Measurements from ENCODE around the gene TLCD1.

Gene TLCD1

DNA sequence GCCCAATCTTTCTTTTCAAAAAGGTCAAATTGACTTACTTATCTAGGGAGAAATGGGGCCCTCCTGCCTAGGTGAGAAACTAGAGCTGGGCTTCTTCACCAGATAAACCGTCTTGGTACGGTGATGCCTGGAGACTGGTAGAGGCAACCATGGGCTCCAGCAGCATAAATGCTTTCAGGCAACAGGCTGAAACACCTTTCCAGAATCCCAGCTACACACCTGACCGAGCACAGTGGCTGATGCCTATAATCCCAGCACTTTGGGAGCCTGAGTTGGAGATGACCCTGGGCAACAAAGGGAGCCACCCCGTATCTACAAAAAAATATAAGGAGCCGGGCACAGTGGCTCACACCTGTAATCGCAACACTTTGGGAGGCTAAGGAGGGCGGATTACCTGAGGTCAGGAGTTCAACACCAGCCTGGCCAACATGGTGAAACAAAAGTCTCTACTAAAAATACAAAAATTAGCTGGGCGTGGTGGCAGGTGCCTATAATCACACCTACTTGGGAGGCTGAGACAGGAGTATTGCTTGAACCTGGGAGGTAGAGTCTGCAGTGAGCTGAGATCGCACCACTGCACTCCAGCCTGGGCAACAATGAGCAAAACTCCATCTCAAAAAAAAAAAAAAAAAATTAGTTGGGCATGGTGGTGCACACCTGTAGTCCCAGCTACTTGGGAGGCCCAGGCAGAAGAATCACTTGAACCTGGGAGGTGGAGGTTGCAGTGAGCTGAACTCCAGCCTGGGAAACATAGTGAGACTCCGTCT is 25.8 kb upstream of the TLCD1 start:
- H3K4me1 ChIP-seq (ENCODE audit: insufficient read depth, low read length), result peaks cover 12% of the 10 kb centered on the region
- no peaks in the 10 kb centered on the region for H3K27me3 ChIP-seq (ENCODE audit: insufficient read depth, low read length)
- H2AFZ ChIP-seq (ENCODE audit: low read depth, low read length), result no peak overlapping the region
- peaks cover 54% of the 10 kb centered on the region for H3K36me3 ChIP-seq (ENCODE audit: insufficient read depth, low read length)
- no peaks in the 10 kb centered on the region for H3K9me3 ChIP-seq (ENCODE audit: low read length)
- no peak overlapping the region for H3K4me3 ChIP-seq (ENCODE audit: low read length)

DNA sequence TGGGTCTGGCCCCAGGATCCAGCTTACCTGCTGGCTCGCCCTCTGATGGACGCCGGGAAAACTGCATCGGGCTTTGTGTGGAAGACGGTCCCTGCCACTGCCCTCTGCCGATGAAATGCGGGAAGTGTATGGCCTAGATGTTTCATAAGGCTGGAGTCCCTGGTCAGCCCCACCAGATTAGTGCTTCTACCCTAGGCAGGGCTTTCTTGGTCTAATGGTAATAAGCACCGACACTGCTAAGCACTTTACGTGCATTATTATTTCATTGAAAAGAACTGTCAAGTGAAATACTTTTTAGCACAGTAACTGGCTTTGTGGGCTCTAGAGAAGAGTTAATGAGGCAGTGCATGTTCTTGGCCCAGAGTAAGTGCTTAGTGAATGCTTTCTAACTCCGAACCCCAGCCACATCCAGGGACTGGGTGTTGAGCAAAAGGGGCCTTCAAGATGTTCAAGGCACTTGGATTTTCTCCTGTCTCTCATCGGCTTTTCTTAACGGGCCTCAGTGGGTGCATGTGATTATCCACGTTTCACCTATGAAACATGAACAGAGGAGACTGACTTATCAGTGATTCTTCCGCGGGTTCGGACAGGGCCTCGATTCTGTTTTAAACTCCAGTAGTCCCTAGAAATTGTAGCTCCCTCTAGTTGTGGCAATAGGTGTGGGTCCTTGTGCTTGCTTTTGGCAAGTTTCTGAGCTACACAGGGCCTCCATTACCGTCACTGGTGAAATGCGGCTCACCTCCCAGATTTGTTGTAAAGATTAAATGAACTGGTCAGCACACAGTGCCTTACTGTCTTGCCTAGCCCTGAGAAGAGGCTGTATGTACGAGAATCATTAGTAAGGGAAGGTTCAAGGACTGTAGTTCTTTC is 24.4 kb upstream of the TLCD1 start:
- Histone ChIP-seq H3K9me3 (ENCODE audit: low read length) (no peaks in the 10 kb centered on the region), H3K4me1 (ENCODE audit: insufficient read depth, low read length) (peaks cover 26% of the 10 kb centered on the region), H3K4me3 (ENCODE audit: low read length) (no peak overlapping the region), H2AFZ (ENCODE audit: low read depth, low read length) (no peak overlapping the region), H3K36me3 (ENCODE audit: insufficient read depth, low read length) (peaks cover 63% of the 10 kb centered on the region), H3K27me3 (ENCODE audit: insufficient read depth, low read length) (no peaks in the 10 kb centered on the region)

DNA sequence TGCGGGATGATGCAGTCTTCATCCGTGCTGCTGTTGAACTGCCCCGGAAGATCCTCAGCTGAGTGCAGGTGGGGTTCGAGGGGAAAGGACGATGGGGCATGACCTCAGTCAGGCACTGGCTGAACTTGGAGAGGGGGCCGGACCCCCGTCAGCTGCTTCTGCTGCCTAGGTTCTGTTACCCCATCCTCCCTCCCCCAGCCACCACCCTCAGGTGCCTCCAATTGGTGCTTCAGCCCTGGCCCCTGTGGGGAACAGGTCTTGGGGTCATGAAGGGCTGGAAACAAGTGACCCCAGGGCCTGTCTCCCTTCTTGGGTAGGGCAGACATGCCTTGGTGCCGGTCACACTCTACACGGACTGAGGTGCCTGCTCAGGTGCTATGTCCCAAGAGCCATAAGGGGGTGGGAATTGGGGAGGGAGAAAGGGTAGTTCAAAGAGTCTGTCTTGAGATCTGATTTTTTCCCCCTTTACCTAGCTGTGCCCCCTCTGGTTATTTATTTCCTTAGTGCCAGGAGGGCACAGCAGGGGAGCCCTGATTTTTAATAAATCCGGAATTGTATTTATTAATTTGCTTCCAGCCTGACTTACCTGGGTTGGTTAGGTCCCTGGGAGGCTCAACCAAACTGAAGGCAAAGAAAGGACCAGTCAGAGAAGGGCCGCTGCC is 23.6 kb upstream of the TLCD1 start:
- no peaks in the 10 kb centered on the region for H3K27me3 ChIP-seq (ENCODE audit: insufficient read depth, low read length)
- peaks cover 63% of the 10 kb centered on the region for H3K36me3 ChIP-seq (ENCODE audit: insufficient read depth, low read length)
- no peaks in the 10 kb centered on the region for H3K9me3 ChIP-seq (ENCODE audit: low read length)
- peaks cover 26% of the 10 kb centered on the region for H3K4me1 ChIP-seq (ENCODE audit: insufficient read depth, low read length)
- no peak overlapping the region for H2AFZ ChIP-seq (ENCODE audit: low read depth, low read length)
- no peak overlapping the region for H3K4me3 ChIP-seq (ENCODE audit: low read length)

DNA sequence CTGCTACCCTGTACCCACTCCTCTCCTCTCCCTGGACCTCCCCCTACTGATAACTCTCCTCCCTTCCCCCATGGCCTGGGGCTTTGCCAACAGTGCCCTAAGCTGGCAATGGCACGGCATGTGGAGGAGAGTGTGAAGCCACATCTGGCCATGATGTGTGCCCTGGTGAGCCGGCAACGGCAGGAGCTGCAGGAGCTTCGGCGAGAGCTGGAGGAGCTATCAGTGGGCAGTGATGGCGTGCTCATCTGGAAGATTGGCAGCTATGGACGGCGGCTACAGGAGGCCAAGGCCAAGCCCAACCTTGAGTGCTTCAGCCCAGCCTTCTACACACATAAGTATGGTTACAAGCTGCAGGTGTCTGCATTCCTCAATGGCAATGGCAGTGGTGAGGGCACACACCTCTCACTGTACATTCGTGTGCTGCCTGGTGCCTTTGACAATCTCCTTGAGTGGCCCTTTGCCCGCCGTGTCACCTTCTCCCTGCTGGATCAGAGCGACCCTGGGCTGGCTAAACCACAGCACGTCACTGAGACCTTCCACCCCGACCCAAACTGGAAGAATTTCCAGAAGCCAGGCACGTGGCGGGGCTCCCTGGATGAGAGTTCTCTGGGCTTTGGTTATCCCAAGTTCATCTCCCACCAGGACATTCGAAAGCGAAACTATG is 23.0 kb upstream of the TLCD1 start:
- H3K9me3 ChIP-seq (ENCODE audit: low read length), result no peaks in the 10 kb centered on the region
- H3K4me3 ChIP-seq (ENCODE audit: low read length), result no peak overlapping the region
- H3K36me3 ChIP-seq (ENCODE audit: insufficient read depth, low read length), result peaks cover 63% of the 10 kb centered on the region
- H3K4me1 ChIP-seq (ENCODE audit: insufficient read depth, low read length), result peaks cover 26% of the 10 kb centered on the region
- no peaks in the 10 kb centered on the region for H3K27me3 ChIP-seq (ENCODE audit: insufficient read depth, low read length)
- H2AFZ ChIP-seq (ENCODE audit: low read depth, low read length), result no peak overlapping the region

DNA sequence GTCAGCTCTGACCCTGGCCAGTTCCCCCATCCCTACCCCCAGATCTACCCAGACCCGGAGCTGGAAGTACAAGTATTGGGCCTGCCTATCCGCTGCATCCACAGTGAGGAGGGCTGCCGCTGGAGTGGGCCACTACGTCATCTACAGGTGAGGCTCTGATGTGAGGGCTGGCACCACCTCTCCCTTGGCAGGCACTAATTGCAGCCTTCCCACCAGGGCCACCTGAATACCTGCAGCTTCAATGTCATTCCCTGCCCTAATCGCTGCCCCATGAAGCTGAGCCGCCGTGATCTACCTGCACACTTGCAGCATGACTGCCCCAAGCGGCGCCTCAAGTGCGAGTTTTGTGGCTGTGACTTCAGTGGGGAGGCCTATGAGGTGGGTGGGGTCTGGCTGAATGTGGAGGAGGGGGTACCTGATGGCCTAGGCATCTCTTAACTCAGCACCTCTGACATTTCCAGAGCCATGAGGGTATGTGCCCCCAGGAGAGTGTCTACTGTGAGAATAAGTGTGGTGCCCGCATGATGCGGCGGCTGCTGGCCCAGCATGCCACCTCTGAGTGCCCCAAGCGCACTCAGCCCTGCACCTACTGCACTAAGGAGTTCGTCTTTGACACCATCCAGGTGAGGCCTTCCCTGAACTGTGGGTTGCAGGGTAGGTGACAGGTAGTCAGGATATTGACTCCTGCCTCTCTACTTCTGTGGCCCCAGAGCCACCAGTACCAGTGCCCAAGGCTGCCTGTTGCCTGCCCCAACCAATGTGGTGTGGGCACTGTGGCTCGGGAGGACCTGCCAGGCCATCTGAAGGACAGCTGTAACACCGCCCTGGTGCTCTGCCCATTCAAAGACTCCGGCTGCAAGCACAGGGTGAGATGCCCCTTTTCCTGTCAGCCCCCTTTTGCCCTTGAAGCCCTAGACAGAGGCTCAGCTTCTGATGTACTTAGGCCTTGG is 22.0 kb upstream of the TLCD1 start:
- Histone ChIP-seq H3K4me3 (ENCODE audit: low read length) (no peak overlapping the region), H3K9me3 (ENCODE audit: low read length) (no peaks in the 10 kb centered on the region), H3K4me1 (ENCODE audit: insufficient read depth, low read length) (peaks cover 26% of the 10 kb centered on the region), H2AFZ (ENCODE audit: low read depth, low read length) (no peak overlapping the region), H3K27me3 (ENCODE audit: insufficient read depth, low read length) (no peaks in the 10 kb centered on the region), H3K36me3 (ENCODE audit: insufficient read depth, low read length) (peaks cover 63% of the 10 kb centered on the region)

DNA sequence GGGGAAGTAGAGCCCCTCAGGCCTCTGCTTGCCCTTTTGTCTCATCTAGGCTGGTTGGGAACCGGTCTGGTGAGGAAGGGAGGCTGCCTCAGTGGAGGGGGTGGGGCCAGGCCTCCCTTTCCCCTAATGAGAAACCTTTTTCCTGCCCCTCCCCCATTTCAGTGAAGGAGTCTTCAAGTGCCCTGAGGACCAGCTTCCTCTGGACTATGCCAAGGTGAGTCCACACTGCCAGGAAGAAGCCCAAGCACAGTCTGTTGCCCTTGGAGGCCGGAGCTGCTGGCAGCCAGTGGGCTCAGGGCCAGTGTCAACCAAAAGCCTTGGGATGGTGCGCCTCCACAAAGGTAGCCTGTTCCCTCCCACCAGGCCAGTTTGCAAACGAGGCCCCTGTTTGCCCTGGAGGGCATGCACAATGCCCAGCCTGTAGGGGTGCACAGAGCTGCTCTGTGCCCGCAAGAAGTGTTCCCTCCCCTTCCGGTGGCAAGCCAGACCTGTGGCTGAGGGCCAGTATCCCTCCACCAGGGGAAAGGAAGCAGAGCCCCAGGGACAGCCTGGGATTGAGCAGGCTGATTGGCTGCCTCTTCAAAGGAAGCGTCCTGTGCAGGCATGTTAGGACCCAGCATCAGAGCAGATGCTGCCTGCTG is 21.1 kb upstream of the TLCD1 start:
- Histone ChIP-seq H3K27me3 (ENCODE audit: insufficient read depth, low read length) (no peaks in the 10 kb centered on the region), H2AFZ (ENCODE audit: low read depth, low read length) (no peak overlapping the region), H3K36me3 (ENCODE audit: insufficient read depth, low read length) (peaks cover 57% of the 10 kb centered on the region), H3K4me1 (ENCODE audit: insufficient read depth, low read length) (peaks cover 30% of the 10 kb centered on the region), H3K9me3 (ENCODE audit: low read length) (no peaks in the 10 kb centered on the region), H3K4me3 (ENCODE audit: low read length) (no peak overlapping the region)

DNA sequence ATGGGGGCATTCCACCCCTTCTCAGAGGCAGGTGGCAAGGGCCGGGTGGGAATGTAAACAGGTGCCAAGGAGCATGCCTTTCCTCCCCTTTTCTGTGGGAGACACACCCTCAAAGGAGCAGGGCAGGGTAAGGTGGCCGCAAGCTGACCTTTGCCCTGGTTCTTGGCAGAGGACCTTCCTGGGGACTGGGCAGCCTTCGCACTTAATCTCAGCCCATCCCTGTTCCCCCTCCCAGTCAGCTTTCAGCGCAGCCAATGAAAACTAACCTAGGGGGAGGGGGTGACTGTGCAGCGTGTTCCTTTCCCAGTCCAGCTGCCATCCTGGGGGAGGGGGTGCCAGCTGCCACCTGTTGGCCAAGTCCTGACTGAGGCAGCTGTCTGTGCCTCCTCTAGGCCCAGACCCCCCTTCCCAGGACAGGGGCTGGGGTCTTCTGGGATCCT is 20.6 kb upstream of the TLCD1 start:
- no peak overlapping the region for H2AFZ ChIP-seq (ENCODE audit: low read depth, low read length)
- H3K4me3 ChIP-seq (ENCODE audit: low read length), result no peak overlapping the region
- peaks cover 30% of the 10 kb centered on the region for H3K4me1 ChIP-seq (ENCODE audit: insufficient read depth, low read length)
- H3K27me3 ChIP-seq (ENCODE audit: insufficient read depth, low read length), result no peaks in the 10 kb centered on the region
- peaks cover 54% of the 10 kb centered on the region for H3K36me3 ChIP-seq (ENCODE audit: insufficient read depth, low read length)
- no peaks in the 10 kb centered on the region for H3K9me3 ChIP-seq (ENCODE audit: low read length)

DNA sequence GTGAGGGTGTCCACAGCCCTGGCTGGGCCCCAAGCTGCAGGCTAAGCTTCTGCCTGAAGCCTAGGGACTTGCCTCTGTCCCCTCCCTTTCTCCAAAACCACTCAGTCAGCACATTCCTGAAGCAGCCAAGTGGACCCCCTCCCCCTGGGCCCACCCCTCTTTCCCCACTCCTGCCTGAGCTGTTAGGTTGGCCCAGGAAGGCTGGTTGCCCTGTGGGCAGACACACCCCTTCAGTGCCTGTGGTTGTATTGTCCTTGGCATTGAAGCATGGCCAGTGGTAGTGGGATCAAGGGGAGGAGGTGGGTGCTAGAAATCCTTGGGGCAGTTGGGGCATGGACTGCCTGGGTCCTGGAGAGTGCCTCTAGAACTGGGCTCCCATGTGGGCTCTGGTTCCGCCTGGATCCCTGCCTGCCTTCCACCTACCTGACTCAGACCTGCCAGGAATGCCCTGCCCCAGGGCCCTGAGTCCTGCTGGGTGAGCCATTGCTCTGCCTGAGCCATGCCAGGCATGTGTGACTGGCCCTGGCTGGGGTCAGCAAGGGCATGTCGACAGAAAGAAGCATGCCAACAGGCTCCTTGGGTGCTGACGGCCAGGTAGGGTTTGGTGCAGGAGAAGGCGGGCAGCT is 19.9 kb upstream of the TLCD1 start:
- peaks cover 49% of the 10 kb centered on the region for H3K36me3 ChIP-seq (ENCODE audit: insufficient read depth, low read length)
- no peaks in the 10 kb centered on the region for H3K27me3 ChIP-seq (ENCODE audit: insufficient read depth, low read length)
- no peaks in the 10 kb centered on the region for H3K9me3 ChIP-seq (ENCODE audit: low read length)
- H3K4me1 ChIP-seq (ENCODE audit: insufficient read depth, low read length), result peaks cover 30% of the 10 kb centered on the region
- peak overlapping the region; percentile 97 for H3K4me3 ChIP-seq (ENCODE audit: low read length)
- no peak overlapping the region for H2AFZ ChIP-seq (ENCODE audit: low read depth, low read length)

DNA sequence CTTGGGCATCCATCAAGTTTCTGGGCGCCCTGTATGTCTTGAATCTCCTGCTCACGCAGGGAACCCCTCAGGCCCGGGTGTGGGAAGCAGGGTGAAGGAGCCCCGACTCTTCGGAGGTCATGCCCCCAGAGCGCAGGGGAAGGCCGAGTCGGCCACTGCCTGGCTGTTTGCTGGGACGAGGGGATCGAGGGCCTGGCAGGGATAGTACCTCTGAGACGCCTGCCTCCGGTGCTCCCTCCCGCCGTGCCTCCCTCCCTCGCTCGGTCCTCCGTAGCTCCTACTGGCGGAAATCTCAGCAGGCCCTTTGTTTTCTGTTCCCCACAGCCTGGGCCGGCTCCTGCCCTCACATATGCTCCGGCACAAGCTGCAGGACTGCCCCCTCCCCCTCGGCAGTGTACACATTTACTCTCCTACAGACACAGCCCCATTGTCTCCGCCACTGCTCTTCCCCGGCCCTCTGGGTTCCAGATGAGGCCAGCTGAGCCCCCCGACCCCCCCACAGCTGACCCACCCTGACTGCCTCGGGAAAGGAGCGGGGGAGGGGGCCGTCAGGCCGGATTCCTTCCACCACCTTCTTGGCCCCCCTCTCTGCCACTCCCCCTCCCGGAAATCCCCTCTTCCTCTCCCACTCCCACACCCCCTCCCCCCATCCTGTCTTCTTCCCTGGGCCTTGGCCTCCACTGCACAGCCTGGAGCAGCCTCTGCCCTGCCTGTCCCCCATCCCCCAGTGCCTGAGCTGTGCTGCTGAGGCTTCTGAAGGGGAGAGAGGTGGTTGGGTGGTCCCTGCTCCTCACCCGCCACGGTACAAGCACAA is 19.1 kb upstream of the TLCD1 start:
- no peaks in the 10 kb centered on the region for H3K27me3 ChIP-seq (ENCODE audit: insufficient read depth, low read length)
- H3K9me3 ChIP-seq (ENCODE audit: low read length), result no peaks in the 10 kb centered on the region
- H3K4me3 ChIP-seq (ENCODE audit: low read length), result peak overlapping the region; percentile 97
- H3K4me1 ChIP-seq (ENCODE audit: insufficient read depth, low read length), result peaks cover 26% of the 10 kb centered on the region
- H3K36me3 ChIP-seq (ENCODE audit: insufficient read depth, low read length), result peaks cover 41% of the 10 kb centered on the region
- H2AFZ ChIP-seq (ENCODE audit: low read depth, low read length), result no peak overlapping the region

DNA sequence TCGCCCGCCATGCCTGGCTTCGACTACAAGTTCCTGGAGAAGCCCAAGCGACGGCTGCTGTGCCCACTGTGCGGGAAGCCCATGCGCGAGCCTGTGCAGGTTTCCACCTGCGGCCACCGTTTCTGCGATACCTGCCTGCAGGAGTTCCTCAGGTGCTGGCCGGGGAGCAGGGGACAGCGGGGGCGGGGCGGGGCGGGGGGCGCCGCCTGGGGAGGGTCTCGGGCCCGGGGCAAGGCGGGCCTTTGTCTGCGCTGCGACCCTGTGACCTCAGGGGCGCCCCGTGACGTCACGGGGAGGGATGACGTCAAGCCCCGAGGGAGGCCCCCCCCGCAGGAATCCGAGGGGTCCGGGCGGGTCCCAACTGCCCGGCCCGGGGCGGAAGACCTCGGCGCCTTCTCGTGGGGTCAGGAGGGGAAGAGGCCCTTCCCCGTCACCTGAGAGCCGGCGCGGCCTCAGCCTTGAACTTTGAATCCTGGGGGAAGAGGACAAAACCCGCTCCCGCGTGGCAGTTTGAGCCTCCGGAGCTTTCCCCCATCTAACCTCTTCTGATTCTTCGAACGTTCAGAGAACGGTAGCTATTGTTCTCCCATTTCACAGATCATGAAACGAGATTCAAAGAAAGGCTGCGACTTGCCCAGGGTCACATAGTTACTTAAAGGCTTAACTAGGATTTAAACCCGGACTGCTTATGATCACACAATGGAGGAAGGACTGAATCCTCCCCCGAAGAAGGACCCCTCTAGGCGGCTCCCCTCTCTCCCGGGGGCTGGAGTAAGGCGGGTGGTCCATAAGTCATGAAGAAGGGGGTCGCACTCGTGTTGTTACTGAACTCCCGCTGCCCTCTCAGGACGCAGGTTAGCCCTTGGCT is 18.3 kb upstream of the TLCD1 start:
- H3K36me3 ChIP-seq (ENCODE audit: insufficient read depth, low read length), result peaks cover 35% of the 10 kb centered on the region
- H3K4me1 ChIP-seq (ENCODE audit: insufficient read depth, low read length), result peaks cover 22% of the 10 kb centered on the region
- H3K9me3 ChIP-seq (ENCODE audit: low read length), result no peaks in the 10 kb centered on the region
- H3K4me3 ChIP-seq (ENCODE audit: low read length), result peak overlapping the region; percentile 97
- H3K27me3 ChIP-seq (ENCODE audit: insufficient read depth, low read length), result no peaks in the 10 kb centered on the region
- no peak overlapping the region for H2AFZ ChIP-seq (ENCODE audit: low read depth, low read length)

Measured in neuron (in vitro differentiated cells).